Endothelial cell of umbilical vein (primary cell): ENCODE results near the gene EML3. TPM values are rescaled to one million over a fixed set of nuclear protein-coding genes. Genes with fewer than 3 reads are reported as not detected.

ENCODE experiments used
- BruUV-seq: library from RNA; stranded (reverse); fragments of 400-500 nt; replicated peaks from 2 replicates; lab custom pipeline; 2021; lab: Mats Ljungman, UMichigan
- CTCF ChIA-PET: fragments of 300-600, 350-600 bp; sonication (Branson Sonifier 250); formaldehyde crosslinking; loops from one replicate; lab custom pipeline; 2021; ENCODE audit warnings: antibody characterized with exemption, inconsistent platforms; lab: Charles Lee
- POLR2A ChIA-PET: fragments of 300-600, 350-600 bp; sonication (Branson Sonifier 250); formaldehyde crosslinking; loops from one replicate; lab custom pipeline; 2021; ENCODE audit warnings: antibody characterized with exemption, inconsistent platforms; lab: Charles Lee
- DNase-seq: peaks from one replicate; pipeline ENCODE4 v3.0.0-alpha.2; 2011; ENCODE audit warnings: low read depth, low spot score
- FAIRE-seq: peaks from 2 replicates; lab custom pipeline; 2011; peaks lifted over from hg19 to GRCh38; lab: Jason Lieb, UNC
- H2AFZ ChIP-seq: 2 replicates; pipeline ENCODE4 v1.6.0; 2012; ENCODE audit warnings: low read depth, low read length, control low read depth, inconsistent platforms
- H3K27ac ChIP-seq: 2 replicates; pipeline ENCODE4 v1.5.1; 2011; ENCODE audit warnings: low read depth, mild to moderate bottlenecking, control low read depth, low read length, moderate library complexity; ENCODE audit not compliant: insufficient read depth
- H3K27me3 ChIP-seq, 2 experiments: 2 replicates each; pipeline versions ENCODE4 v1.6.0 to v1.6.1; 2011; ENCODE audit warnings: low read length in 2 of 2, mixed read lengths in 1 of 2; ENCODE audit not compliant: control insufficient read depth in 2 of 2, insufficient read depth in 2 of 2
- H3K36me3 ChIP-seq, 2 experiments: 2 replicates in 1 of 2; 3 replicates in 1 of 2; pipeline ENCODE4 v1.5.1; 2011; ENCODE audit warnings: low read length in 2 of 2, mild to moderate bottlenecking in 1 of 2, moderate library complexity in 1 of 2; ENCODE audit not compliant: control insufficient read depth in 2 of 2, insufficient read depth in 2 of 2; ENCODE audit errors: extremely low read depth in 1 of 2
- H3K4me1 ChIP-seq: 3 replicates; pipeline ENCODE4 v1.5.1; 2011; ENCODE audit warnings: mild to moderate bottlenecking, low read length; ENCODE audit not compliant: control insufficient read depth, insufficient read depth; ENCODE audit errors: extremely low read depth
- H3K4me2 ChIP-seq: 2 replicates; pipeline ENCODE4 v1.6.1; 2011; ENCODE audit warnings: low read length, control low read depth, mixed read lengths; ENCODE audit not compliant: insufficient read depth
- H3K4me3 ChIP-seq, 3 experiments: fragments of 200-600 bp in 1 of 3; sonication (generic), shearing (Covaris generic) in 1 of 3; replicated peaks in 1 of 3; 2 replicates each; pipeline ENCODE4 v1.5.1; 2011 to 2016; ENCODE audit warnings: control low read depth in 3 of 3, low read length in 3 of 3, mild to moderate bottlenecking in 2 of 3, inconsistent platforms in 1 of 3, low read depth in 1 of 3, moderate library complexity in 1 of 3; ENCODE audit not compliant: insufficient read depth in 1 of 3
- H3K79me2 ChIP-seq: 2 replicates; pipeline ENCODE4 v1.6.0; 2012; ENCODE audit warnings: low read length, inconsistent platforms; ENCODE audit not compliant: control insufficient read depth, insufficient read depth
- H3K9ac ChIP-seq: replicated peaks from 2 replicates; pipeline ENCODE3; 2011; ENCODE audit warnings: low read length, control low read depth; ENCODE audit not compliant: insufficient read depth; ENCODE audit errors: extremely low read depth
- H3K9me1 ChIP-seq: replicated peaks from 3 replicates; pipeline ENCODE4 v1.6.0; 2011; ENCODE audit warnings: mild to moderate bottlenecking, low read length; ENCODE audit not compliant: control insufficient read depth, insufficient read depth; ENCODE audit errors: extremely low read depth
- H3K9me3 ChIP-seq: replicated peaks from 2 replicates; pipeline ENCODE4 v1.5.1; 2012; ENCODE audit warnings: low read length, inconsistent platforms; ENCODE audit not compliant: control insufficient read depth, insufficient read depth
- H4K20me1 ChIP-seq: replicated peaks from 2 replicates; pipeline ENCODE3; 2011; ENCODE audit warnings: mild to moderate bottlenecking, low read length; ENCODE audit not compliant: control insufficient read depth, insufficient read depth; ENCODE audit errors: extremely low read depth
- EZH2 ChIP-seq: IDR thresholded peaks from 2 replicates; pipeline ENCODE4 v1.6.1; 2012; ENCODE audit warnings: borderline replicate concordance, low read depth, mild to moderate bottlenecking, moderate library complexity, low read length, inconsistent platforms; ENCODE audit not compliant: severe bottlenecking
- FOS ChIP-seq: IDR thresholded peaks from 2 replicates; pipeline ENCODE4 v1.6.1; 2011; ENCODE audit warnings: mild to moderate bottlenecking, low read length, moderate library complexity, borderline replicate concordance; ENCODE audit not compliant: insufficient read depth
- GATA2 ChIP-seq: IDR thresholded peaks from 2 replicates; pipeline ENCODE4 v1.7.0; 2011; ENCODE audit warnings: low read depth, mild to moderate bottlenecking, moderate library complexity, mixed read lengths, low read length; ENCODE audit not compliant: insufficient read length, insufficient read depth
- JUN ChIP-seq: IDR thresholded peaks from 2 replicates; pipeline ENCODE4 v1.6.1; 2011; ENCODE audit warnings: borderline replicate concordance, low read depth; ENCODE audit not compliant: insufficient read length, insufficient read depth
- MYC ChIP-seq: IDR thresholded peaks from one replicate; pipeline ENCODE4 v1.6.1; 2011; ENCODE audit warnings: mild to moderate bottlenecking, low read depth, low read length
- POLR2A ChIP-seq: IDR thresholded peaks from 2 replicates; pipeline ENCODE4 v1.6.1; 2012; ENCODE audit warnings: low read depth, mild to moderate bottlenecking, control low read depth, low read length
- POLR2AphosphoS5 ChIP-seq: IDR thresholded peaks from 2 replicates; pipeline ENCODE4 v1.6.1; 2012; ENCODE audit warnings: low read depth, mild to moderate bottlenecking, control low read depth, low read length, moderate library complexity; ENCODE audit not compliant: insufficient read depth
- dilution Hi-C: fragments of 300-500 bp; cut with MboI; formaldehyde crosslinking; loops from one replicate; pipeline ENCODE4 v1.15.0; 2019; ENCODE audit warnings: low sequenced_read_pairs; ENCODE audit not compliant: extremely low pct_ligation_motif_present
- intact Hi-C: fragments of 100-400 bp; cut with micrococcal nuclease; formaldehyde crosslinking; loops from one replicate; pipeline ENCODE4 v1.10.0; 2022
- polyA plus RNA-seq, 4 experiments: library from polyadenylated mRNA; depleted of rRNA in 3 of 4; stranded (reverse) in 3 of 4; unstranded in 1 of 4; fragments of >200 nt; gene quantifications; 2 replicates each; pipeline versions ENCODE4 v1.2.1 to v1.2.3, GENCODE V29; 2011 to 2012; ENCODE audit warnings: missing spikeins in 1 of 4
- total RNA-seq: library from RNA; stranded (reverse); gene quantifications from 2 replicates; pipeline ENCODE4 v1.2.3, GENCODE V29; 2021
- TF ChIP-seq, protein P1 (sequence below), 2 donors: IDR thresholded peaks; 1 replicate in 1 of 2; 2 replicates in 1 of 2; pipeline ENCODE4 v1.5.1; 2011; ENCODE audit warnings: low read length in 2 of 2, mild to moderate bottlenecking in 2 of 2, moderate library complexity in 2 of 2, control low read depth in 1 of 2, inconsistent platforms in 1 of 2, low read depth in 1 of 2; ENCODE audit not compliant: insufficient read depth in 1 of 2; ENCODE audit errors: extremely low read depth in 1 of 2
- TF ChIP-seq, protein P2 (sequence below): IDR thresholded peaks from 2 replicates; pipeline ENCODE4 v1.6.1; 2011; ENCODE audit not compliant: insufficient read depth, insufficient read length

Gene EML3
- total and polyA plus RNA-seq, 2 donors (not counting 3 experiments of a cell fraction or from before 2014, with no cell fraction given), result 75.7 to 101 TPM

DNA sequence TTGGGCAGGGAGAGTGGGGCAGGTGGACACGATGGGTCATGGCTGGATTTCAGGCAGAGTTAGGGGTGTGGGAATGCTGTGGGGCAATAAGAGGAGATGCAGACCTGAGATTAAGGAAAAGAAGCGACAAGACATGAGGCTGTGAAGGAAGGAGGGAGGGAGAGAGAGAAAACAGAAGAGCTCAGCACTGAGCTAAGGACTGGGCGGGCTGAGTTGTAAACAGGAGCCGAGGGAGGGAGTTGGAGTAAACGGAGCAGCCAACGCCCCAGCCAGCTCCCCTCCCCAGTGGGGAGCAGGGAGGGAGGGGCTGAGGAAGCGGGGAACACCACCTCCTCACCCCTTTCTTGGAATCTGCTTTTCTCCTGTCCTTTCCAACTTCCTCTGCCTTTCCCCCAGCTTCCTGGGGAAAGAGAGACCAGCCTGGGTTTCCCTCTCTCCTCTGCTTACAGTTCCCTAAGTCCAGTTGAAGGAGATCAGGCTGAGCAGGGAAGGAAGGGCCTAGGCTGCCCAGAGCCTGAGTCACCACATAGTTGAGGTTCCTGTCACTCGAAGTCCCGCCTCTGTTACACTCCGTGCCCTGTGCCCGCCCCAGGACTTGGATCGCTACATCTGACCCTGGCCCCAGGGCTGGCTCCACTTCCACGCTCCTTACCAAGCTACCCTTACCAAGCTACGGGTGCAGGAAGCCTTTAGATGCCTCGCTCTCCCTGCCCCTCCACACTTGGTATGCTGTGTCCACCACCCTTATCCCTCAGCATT is 59.3 kb downstream of the EML3 start:
- Histone ChIP-seq H3K27ac (peak overlapping the region; percentile 91), H3K4me2 (peak overlapping the region; percentile 59), H3K9me1 (no peaks in the 10 kb centered on the region), H3K79me2 (peaks cover 3% of the 10 kb centered on the region), H4K20me1 (no peaks in the 10 kb centered on the region), H3K9ac (peak overlapping the region; percentile 80), H3K9me3 (no peaks in the 10 kb centered on the region), H3K4me3 (peak overlapping the region in 2 of 3 experiments; percentile 4 to 5), H2AFZ (peak overlapping the region; percentile 17), H3K4me1 (peaks cover 72% of the 10 kb centered on the region), H3K27me3 (no peaks in the 10 kb centered on the region), H3K36me3 (no peaks in the 10 kb centered on the region)
- ChIA-PET CTCF (interaction anchor here (0.5 to 15.7 kb wide), 9 partner anchors 9 to 207 kb away, joined by 3 to 376 read pairs (median 5); partner anchors contain the start of genes AHNAK, EEF1G and TUT1), POLR2A (interaction anchor here (0.8 to 2.3 kb wide), 8 partner anchors 9 to 288 kb away, joined by 3 to 10 read pairs (median 6); partner anchors contain the start of genes C11orf98, CSKMT, EEF1G and TUT1)
- DNase-seq, result peak; percentile 95
- peak; percentile 99 for FAIRE-seq
- BruUV-seq, result TSS peak; percentile 69
- dilution Hi-C loops (no loop called here), intact Hi-C loops (loop anchor here (1.0 to 5.0 kb wide), 2 partner anchors 8 to 289 kb away; no protein-coding TSS in a partner anchor)
- TF ChIP-seq POLR2A, result peak; percentile 90
- peak; percentile 65 for TF ChIP-seq GATA2
- TF ChIP-seq JUN, result peak; percentile 65
- TF ChIP-seq, protein P1, sequence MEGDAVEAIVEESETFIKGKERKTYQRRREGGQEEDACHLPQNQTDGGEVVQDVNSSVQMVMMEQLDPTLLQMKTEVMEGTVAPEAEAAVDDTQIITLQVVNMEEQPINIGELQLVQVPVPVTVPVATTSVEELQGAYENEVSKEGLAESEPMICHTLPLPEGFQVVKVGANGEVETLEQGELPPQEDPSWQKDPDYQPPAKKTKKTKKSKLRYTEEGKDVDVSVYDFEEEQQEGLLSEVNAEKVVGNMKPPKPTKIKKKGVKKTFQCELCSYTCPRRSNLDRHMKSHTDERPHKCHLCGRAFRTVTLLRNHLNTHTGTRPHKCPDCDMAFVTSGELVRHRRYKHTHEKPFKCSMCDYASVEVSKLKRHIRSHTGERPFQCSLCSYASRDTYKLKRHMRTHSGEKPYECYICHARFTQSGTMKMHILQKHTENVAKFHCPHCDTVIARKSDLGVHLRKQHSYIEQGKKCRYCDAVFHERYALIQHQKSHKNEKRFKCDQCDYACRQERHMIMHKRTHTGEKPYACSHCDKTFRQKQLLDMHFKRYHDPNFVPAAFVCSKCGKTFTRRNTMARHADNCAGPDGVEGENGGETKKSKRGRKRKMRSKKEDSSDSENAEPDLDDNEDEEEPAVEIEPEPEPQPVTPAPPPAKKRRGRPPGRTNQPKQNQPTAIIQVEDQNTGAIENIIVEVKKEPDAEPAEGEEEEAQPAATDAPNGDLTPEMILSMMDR (IDR thresholded peaks at IDR 0.05; ENCODE audit: extremely low read depth in 1 of 2, insufficient read depth in 1 of 2, low read depth in 1 of 2, low read length in 2 of 2), result no peak
- TF ChIP-seq MYC, result no peak
- TF ChIP-seq POLR2AphosphoS5, result peak; percentile 99
- TF ChIP-seq, protein P2, sequence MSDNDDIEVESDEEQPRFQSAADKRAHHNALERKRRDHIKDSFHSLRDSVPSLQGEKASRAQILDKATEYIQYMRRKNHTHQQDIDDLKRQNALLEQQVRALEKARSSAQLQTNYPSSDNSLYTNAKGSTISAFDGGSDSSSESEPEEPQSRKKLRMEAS, result no peak
- TF ChIP-seq FOS, result peak; percentile 84
- TF ChIP-seq EZH2, result no peak
